ENCODE data around the gene ZNF43. TPM values are rescaled to one million over a fixed set of nuclear protein-coding genes. Genes with fewer than 3 reads are reported as not detected.
A peak's percentile ranks its signal among the peaks of the same experiment; 100 is the strongest.
"Not testable (repeated sequence)": the region's sequence is repeated elsewhere in the genome, so short reads cannot be mapped to it uniquely, and the experiment has no call there.

Gene ZNF43
- total RNA-seq (10 to 100 TPM in 1 of 6 donors, 1 to 10 TPM in 5; 5.6 to 13.3 (median 6.9) TPM), polyA plus RNA-seq (1 to 10 TPM; 3.6 to 3.7 TPM)

DNA sequence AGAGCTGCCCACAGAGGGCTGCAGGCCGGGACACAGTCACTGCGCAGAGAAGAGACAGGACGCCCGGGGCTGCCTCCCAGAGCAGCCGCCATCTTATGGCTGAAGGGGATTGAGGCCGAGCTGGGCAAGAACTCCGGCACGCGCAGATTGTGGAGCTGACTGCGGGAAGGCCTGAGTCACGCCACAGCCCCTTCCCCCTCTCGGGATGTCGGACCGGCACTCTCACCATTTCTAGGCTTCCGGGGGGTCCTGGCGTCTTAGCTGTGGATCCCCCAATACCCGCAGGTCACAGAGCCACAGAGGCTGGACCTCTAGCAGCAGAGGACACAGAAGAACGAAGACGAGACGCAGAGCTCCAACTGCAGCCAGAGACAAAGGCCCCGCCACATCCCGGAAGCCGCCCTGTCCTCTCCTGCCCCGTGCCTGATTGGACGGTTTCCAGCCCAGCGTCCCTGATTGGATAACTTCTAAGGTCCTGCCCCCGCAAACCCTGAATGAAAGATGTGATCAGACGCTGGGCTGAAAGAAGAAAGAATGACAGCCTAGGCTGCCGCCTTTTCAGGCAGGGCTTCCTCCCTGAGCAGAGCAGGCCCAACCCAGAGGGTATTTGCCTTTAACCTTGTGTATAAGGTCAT is at the start of gene ZNF43:
TSS of gene ZNF43 (minus strand) at position 373 of the 635 bp plus-strand sequence. CDS start at position 229, 144 bp downstream.
- FAIRE-seq (peak; percentile 93), DNase-seq (peak; percentile 93 to 98 (median 96)), ATAC-seq (peak; percentile 98 to 99 (median 98))
- Histone ChIP-seq H3K27ac (peak within 1 kb of the TSS; percentile 64 to 93 (median 82)), H3K4me1 (peaks cover 0 to 6% (median 0%) of the 10 kb centered on the region in 3 donors), H3K27me3 (no peaks in the 10 kb centered on the region), H3K4me3 (peak within 1 kb of the TSS; percentile 41 to 71 (median 68)), H3K36me3 (no peaks in the 10 kb centered on the region), H3K9me3 (no peaks in the 10 kb centered on the region)
- intact Hi-C loops (cut with DNase I) = no loop called here
- TF ChIP-seq, protein P1, sequence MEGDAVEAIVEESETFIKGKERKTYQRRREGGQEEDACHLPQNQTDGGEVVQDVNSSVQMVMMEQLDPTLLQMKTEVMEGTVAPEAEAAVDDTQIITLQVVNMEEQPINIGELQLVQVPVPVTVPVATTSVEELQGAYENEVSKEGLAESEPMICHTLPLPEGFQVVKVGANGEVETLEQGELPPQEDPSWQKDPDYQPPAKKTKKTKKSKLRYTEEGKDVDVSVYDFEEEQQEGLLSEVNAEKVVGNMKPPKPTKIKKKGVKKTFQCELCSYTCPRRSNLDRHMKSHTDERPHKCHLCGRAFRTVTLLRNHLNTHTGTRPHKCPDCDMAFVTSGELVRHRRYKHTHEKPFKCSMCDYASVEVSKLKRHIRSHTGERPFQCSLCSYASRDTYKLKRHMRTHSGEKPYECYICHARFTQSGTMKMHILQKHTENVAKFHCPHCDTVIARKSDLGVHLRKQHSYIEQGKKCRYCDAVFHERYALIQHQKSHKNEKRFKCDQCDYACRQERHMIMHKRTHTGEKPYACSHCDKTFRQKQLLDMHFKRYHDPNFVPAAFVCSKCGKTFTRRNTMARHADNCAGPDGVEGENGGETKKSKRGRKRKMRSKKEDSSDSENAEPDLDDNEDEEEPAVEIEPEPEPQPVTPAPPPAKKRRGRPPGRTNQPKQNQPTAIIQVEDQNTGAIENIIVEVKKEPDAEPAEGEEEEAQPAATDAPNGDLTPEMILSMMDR (IDR thresholded peaks at IDR 0.05) = no peak
- 0% methylated on average over 29 of the region's 29 CpGs for WGBS, 2 donors

DNA sequence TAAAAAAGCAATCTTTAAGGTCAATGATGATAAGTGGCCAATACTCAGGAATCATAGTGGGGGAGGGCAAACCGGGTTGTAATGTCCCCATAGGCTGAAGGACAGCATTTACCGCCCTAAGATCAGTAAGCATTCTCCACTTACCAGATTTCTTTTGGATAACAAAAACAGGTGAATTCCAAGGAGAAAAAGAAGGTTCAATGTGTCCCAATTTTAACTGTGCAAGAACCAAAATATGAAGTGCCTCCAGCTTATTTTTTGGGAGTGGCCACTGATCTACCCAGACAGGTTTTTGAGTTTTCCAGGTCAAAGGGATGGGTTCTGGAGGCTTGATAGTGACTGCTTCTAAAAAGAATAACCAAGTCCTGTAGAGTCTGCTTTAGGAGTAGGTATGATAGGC is 49.5 kb upstream of the ZNF43 start:
- FAIRE-seq; DNase-seq; intact Hi-C loops (cut with DNase I): not testable (repeated sequence)

DNA sequence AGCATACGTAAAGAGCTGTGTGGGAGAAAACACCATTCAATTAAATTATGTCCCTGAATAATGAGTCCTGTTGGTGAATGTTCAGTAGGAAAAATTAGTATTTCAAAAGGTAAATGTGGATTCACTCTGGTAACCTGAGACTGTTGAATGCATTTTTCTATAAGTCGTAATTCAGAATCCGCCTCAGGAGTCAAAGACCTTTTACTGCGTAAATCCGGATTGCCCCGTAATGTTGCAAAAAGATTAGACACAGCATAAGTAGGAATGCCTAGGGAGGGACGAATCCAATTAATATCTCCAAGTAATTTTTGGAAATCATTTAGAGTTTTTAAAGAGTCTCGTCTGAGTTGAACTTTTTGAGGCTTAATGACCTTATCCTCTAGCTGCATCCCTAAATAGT is 48.8 kb upstream of the ZNF43 start:
- intact Hi-C loops (cut with DNase I); H3K27me3 ChIP-seq; ATAC-seq; H3K9me3 ChIP-seq; H3K36me3 ChIP-seq; DNase-seq; H3K4me1 ChIP-seq; FAIRE-seq; H3K4me3 ChIP-seq; H3K27ac ChIP-seq: not testable (repeated sequence)
- WGBS, 2 donors = 68 to 74% methylated on average over 8 of the region's 8 CpGs

More for the DNA sequence above, 49.5 kb upstream of the ZNF43 start:
- H3K27ac ChIP-seq, ATAC-seq, H3K36me3 ChIP-seq, H3K27me3 ChIP-seq, H3K4me3 ChIP-seq, H3K4me1 ChIP-seq, H3K9me3 ChIP-seq: not testable (repeated sequence)
- WGBS, 2 donors = 37 to 45% methylated on average over 2 of the region's 2 CpGs

DNA sequence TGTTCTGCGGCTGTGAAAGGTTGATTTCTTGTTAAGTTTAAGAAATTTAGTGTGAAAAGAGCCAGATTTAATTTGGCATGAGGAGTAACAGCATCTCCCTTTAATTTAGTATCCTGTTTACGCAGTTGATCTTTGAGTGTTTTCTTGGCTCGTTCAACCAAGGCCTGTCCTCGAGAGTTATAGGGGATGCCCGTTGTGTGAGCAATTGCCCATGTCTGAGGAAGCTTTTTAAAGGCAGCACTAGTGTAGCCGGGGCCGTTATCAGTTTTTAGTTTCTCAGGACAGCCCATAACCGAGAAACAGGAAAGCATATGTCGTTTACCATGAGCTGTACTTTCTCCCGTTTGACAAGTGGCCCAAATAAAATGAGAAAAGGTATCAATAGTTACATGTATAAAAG is 47.5 kb upstream of the ZNF43 start:
- TF ChIP-seq, protein P1 (IDR thresholded peaks at IDR 0.05) = no peak
- ATAC-seq (no peak), FAIRE-seq (no peak), DNase-seq (no peak)
- 68 to 70% methylated on average over 9 to 10 of the region's 10 CpGs for WGBS, 2 donors
- no peaks in the 10 kb centered on the region for H3K9me3 ChIP-seq
- H3K36me3 ChIP-seq = no peaks in the 10 kb centered on the region
- intact Hi-C loops (cut with DNase I) = no loop called here
- no peak overlapping the region for H3K27ac ChIP-seq
- no peaks in the 10 kb centered on the region for H3K4me1 ChIP-seq
- H3K4me3 ChIP-seq = no peak overlapping the region
- no peaks in the 10 kb centered on the region for H3K27me3 ChIP-seq

DNA sequence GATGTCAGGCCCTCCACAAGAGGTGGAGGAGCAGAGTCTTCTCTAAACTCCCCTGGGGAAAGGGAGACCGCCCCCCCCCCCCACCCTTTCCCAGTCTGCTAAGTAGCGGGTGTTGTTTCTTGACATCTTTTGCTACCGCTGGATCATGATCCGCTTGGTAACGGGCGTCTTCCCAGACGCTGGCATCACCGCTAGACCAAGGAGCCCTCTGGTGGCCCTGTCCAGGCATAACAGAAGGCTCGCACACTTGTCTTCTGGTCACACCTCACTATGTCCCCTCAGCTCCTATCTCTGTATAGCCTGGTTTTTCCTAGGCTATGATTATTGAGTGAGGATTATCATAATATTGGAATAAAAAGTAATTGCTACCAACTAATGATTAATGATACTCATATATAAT is 44.8 kb upstream of the ZNF43 start:
- H3K4me1 ChIP-seq; intact Hi-C loops (cut with DNase I); H3K9me3 ChIP-seq; H3K4me3 ChIP-seq; H3K36me3 ChIP-seq; DNase-seq; ATAC-seq; FAIRE-seq; H3K27me3 ChIP-seq; H3K27ac ChIP-seq: not testable (repeated sequence)
- 42 to 47% methylated on average over 7 to 9 of the region's 9 CpGs for WGBS, 2 donors

DNA sequence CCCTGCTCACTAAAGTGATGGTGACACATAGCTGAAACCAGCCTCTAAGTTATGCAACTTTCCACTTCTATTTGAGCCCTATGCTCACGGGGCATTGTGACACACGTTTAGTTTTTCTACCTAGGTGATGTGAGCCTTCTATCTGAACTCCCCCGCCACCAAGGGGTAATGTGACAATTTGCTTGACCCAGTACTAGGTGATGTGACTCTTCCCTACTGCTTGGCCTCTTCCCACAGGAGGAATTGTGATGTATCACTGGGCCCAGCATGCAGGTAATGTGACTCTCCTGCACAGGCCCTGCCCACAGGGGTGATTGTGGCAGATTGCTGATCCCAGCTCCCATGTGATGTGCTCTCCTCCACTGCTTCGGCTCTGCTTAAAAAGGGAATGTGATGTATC is 42.7 kb upstream of the ZNF43 start:
- FAIRE-seq = no peak
- intact Hi-C loops (cut with DNase I) = no loop called here
- H3K27me3 ChIP-seq = no peaks in the 10 kb centered on the region
- H3K4me1 ChIP-seq = no peaks in the 10 kb centered on the region
- no peaks in the 10 kb centered on the region for H3K36me3 ChIP-seq
- TF ChIP-seq, protein P1 (IDR thresholded peaks at IDR 0.05) = no peak
- no peak overlapping the region for H3K27ac ChIP-seq
- no peak for DNase-seq
- ATAC-seq = no peak
- H3K4me3 ChIP-seq = no peak overlapping the region
- H3K9me3 ChIP-seq = no peaks in the 10 kb centered on the region
- 67 to 79% methylated on average over 4 of the region's 4 CpGs for WGBS, 2 donors

Data from pancreas (tissue), 10 donors.